K562 (cell line): ENCODE data around the gene PIK3R5. TPM values are rescaled to one million over a fixed set of nuclear protein-coding genes. Genes with fewer than 3 reads are reported as not detected.

ENCODE experiments used
- ATAC-seq: fragments of 200-7000 bp; cut with Tn5 transposase; 3 replicates; pipeline ENCODE4 v1.9.1; 2020; ENCODE audit warnings: moderate library complexity
- BruUV-seq: library from RNA; stranded (reverse); fragments of 400-500 nt; replicated peaks from 2 replicates; lab custom pipeline; 2021; lab: Mats Ljungman, UMichigan
- CTCF ChIA-PET: fragments of 300-600 bp; formaldehyde crosslinking; extraction: SDS; loops from one replicate; lab custom pipeline; 2021; ENCODE audit warnings: low intra/inter-chr PET ratio; lab: Yijun Ruan, JAX
- POLR2A ChIA-PET: fragments of 300-600, 350-650 bp; sonication (Branson Sonifier 250); formaldehyde crosslinking; extraction: SDS; loops from one replicate; lab custom pipeline; 2021; ENCODE audit warnings: antibody characterized with exemption, inconsistent platforms; lab: Yijun Ruan, JAX
- DNase-seq, 4 experiments: peaks; one replicate each; pipeline versions ENCODE4 v3.0.0 to v3.0.0-alpha.2; 2011 to 2018; ENCODE audit warnings: low spot score in 3 of 4, mixed read lengths in 3 of 4; ENCODE audit errors: extremely low read depth in 1 of 4
- FAIRE-seq: peaks from 2 replicates; lab custom pipeline; 2011; peaks lifted over from hg19 to GRCh38; lab: Jason Lieb, UNC
- H2AFZ ChIP-seq: 2 replicates; pipeline ENCODE4 v1.6.0; 2011; ENCODE audit warnings: low read depth, low read length, control low read depth, inconsistent platforms
- H3K27ac ChIP-seq: fragments of 200-600 bp; 3 replicates; pipeline ENCODE4 v1.8.0; 2011; ENCODE audit warnings: low read depth, mild to moderate bottlenecking, control low read depth, inconsistent platforms, low read length, moderate library complexity, mixed read lengths; ENCODE audit errors: extremely low read depth
- H3K27me3 ChIP-seq, 2 experiments: fragments of 300-600 bp in 1 of 2; 2 replicates in 1 of 2; 3 replicates in 1 of 2; pipeline versions ENCODE4 v1.6.0 to v1.8.0; 2011; ENCODE audit warnings: inconsistent platforms in 2 of 2, low read length in 2 of 2, mild to moderate bottlenecking in 1 of 2, mixed read lengths in 1 of 2, moderate library complexity in 1 of 2; ENCODE audit not compliant: control insufficient read depth in 2 of 2, insufficient read depth in 2 of 2
- H3K36me3 ChIP-seq: fragments of 300-600 bp; 3 replicates; pipeline ENCODE4 v1.8.0; 2011; ENCODE audit warnings: mild to moderate bottlenecking, low read length, inconsistent platforms; ENCODE audit not compliant: control insufficient read depth, insufficient read depth
- H3K4me1 ChIP-seq, 2 experiments: fragments of 200-600 bp in 1 of 2; replicated peaks in 1 of 2; 2 replicates in 1 of 2; 3 replicates in 1 of 2; pipeline versions ENCODE4 v1.5.1 to v1.8.0; 2011; ENCODE audit warnings: inconsistent platforms in 2 of 2, low read length in 2 of 2, mild to moderate bottlenecking in 1 of 2, mixed read lengths in 1 of 2, moderate library complexity in 1 of 2; ENCODE audit not compliant: control insufficient read depth in 2 of 2, insufficient read depth in 2 of 2
- H3K4me2 ChIP-seq: 2 replicates; pipeline ENCODE4 v1.6.1; 2011; ENCODE audit warnings: low read length, control low read depth, inconsistent platforms, mixed read lengths; ENCODE audit not compliant: insufficient read depth
- H3K4me3 ChIP-seq: fragments of 200-600 bp; sonication (generic), shearing (Covaris generic); 2 replicates; pipeline ENCODE4 v1.5.1; 2016; ENCODE audit warnings: control low read depth, inconsistent platforms
- H3K79me2 ChIP-seq: fragments of 200-600 bp; 3 replicates; pipeline ENCODE4 v1.8.0; 2011; ENCODE audit warnings: low read length, inconsistent platforms; ENCODE audit not compliant: control insufficient read depth, insufficient read depth
- H3K9ac ChIP-seq, 2 experiments: 2 replicates each; pipeline versions ENCODE4 v1.6.0 to v1.6.1; 2011; ENCODE audit warnings: low read depth in 2 of 2, low read length in 2 of 2, control low read depth in 1 of 2, inconsistent platforms in 1 of 2, mild to moderate bottlenecking in 1 of 2, mixed read lengths in 1 of 2; ENCODE audit not compliant: insufficient read depth in 1 of 2
- H3K9me1 ChIP-seq: one replicate; pipeline ENCODE4 v1.6.0; 2011; ENCODE audit warnings: inconsistent platforms, mild to moderate bottlenecking, low read length, moderate library complexity; ENCODE audit not compliant: control insufficient read depth, insufficient read depth
- H3K9me3 ChIP-seq: replicated peaks from 2 replicates; pipeline ENCODE4 v1.5.1; 2011; ENCODE audit warnings: low read depth, low read length, inconsistent platforms; ENCODE audit not compliant: control insufficient read depth, insufficient read depth
- H4K20me1 ChIP-seq: replicated peaks from 2 replicates; pipeline ENCODE4 v1.6.1; 2011; ENCODE audit warnings: low read length, inconsistent platforms, mixed read lengths; ENCODE audit not compliant: control insufficient read depth, insufficient read depth
- CBX5 ChIP-seq: IDR thresholded peaks from 2 replicates; pipeline ENCODE4 v1.6.1; 2014; ENCODE audit warnings: low read depth, borderline replicate concordance
- DMBX1 ChIP-seq: fragments of 250-450 bp; sonication (Bioruptor Pico); IDR thresholded peaks from 2 replicates; pipeline ENCODE4 v1.8.0; 2022; ENCODE audit warnings: inconsistent platforms, mild to moderate bottlenecking, moderate library complexity, borderline replicate concordance
- EGR1 ChIP-seq: fragments of 450-650 bp; conservative IDR thresholded peaks from 2 replicates; pipeline ENCODE4 v1.6.1; 2017; ENCODE audit warnings: mild to moderate bottlenecking
- LCOR ChIP-seq: sonication (generic); formaldehyde crosslinking; IDR thresholded peaks from 2 replicates; pipeline ENCODE4 v1.8.0; 2022; ENCODE audit warnings: mild to moderate bottlenecking, missing genetic modification reagents
- MXI1 ChIP-seq: IDR thresholded peaks from 2 replicates; pipeline ENCODE4 v1.6.1; 2011; ENCODE audit warnings: low read depth, mild to moderate bottlenecking, improper control_type of control experiment, low read length
- NELFE ChIP-seq: IDR thresholded peaks from 2 replicates; pipeline ENCODE4 v1.6.1; 2011; ENCODE audit warnings: mild to moderate bottlenecking; ENCODE audit not compliant: insufficient read depth, insufficient read length
- SNIP1 ChIP-seq: fragments of 450-650 bp; IDR thresholded peaks from 2 replicates; pipeline ENCODE4 v1.7.1; 2017; ENCODE audit warnings: low read depth, mild to moderate bottlenecking
- TFAM ChIP-seq: fragments of 250-450 bp; sonication (Bioruptor Pico); conservative IDR thresholded peaks from 2 replicates; pipeline ENCODE4 v1.5.0; 2021; ENCODE audit warnings: mild to moderate bottlenecking, moderate library complexity
- ZFX ChIP-seq: sonication (generic); formaldehyde crosslinking; IDR thresholded peaks from 2 replicates; pipeline ENCODE4 v1.8.0; 2022; ENCODE audit warnings: mild to moderate bottlenecking, missing genetic modification reagents, moderate library complexity
- WGBS: fragments of 100-300 bp; shearing (Covaris generic); methylation state at CpG from one replicate; pipeline ENCODE4 v1.1.6; 2016; ENCODE audit warnings: low coverage, mixed read lengths; ENCODE audit not compliant: insufficient coverage; ENCODE audit errors: missing lambda C conversion rate; 5-methylcytosine and 5-hydroxymethylcytosine counted together
- in situ Hi-C: fragments of 300-500 bp; cut with MboI; formaldehyde crosslinking; loops from 4 replicates; pipeline ENCODE4 v1.15.0; 2018; ENCODE audit warnings: inconsistent platforms, mixed read lengths
- intact Hi-C: fragments of 100-400 bp; cut with micrococcal nuclease; formaldehyde crosslinking; loops from 2 replicates; pipeline ENCODE4 v1.14.2; 2022
- polyA plus RNA-seq, 8 experiments: library from polyadenylated mRNA; depleted of rRNA in 4 of 8; stranded (reverse) in 5 of 8; unstranded in 3 of 8; fragments of >200 nt; fragmentation: Nextera tagmentation in 2 of 8; fragmentation: Illumina TruSeq in 1 of 8; extraction: Ambion mirVana in 2 of 8; extraction: Trizol in 1 of 8; gene quantifications; 2 replicates each; pipeline versions ENCODE4 v1.2.1 to v1.2.3, GENCODE V29; 2011 to 2014; ENCODE audit warnings: inconsistent platforms in 1 of 8, missing spikeins in 1 of 8
- total RNA-seq, 7 experiments: library from RNA; depleted of rRNA in 6 of 7; stranded (reverse); fragments of >200 nt in 6 of 7; fragmentation: Illumina TruSeq in 2 of 7; extraction: Trizol in 2 of 7; gene quantifications; 2 replicates each; pipeline versions ENCODE4 v1.2.1 to v1.2.3, GENCODE V29; 2011 to 2021; ENCODE audit warnings: low replicate concordance in 1 of 7
- TF ChIP-seq, protein P1 (sequence below): fragments of 450-650 bp; formaldehyde crosslinking; IDR thresholded peaks from 2 replicates; pipeline ENCODE4 v1.4.0; 2020; ENCODE audit warnings: mild to moderate bottlenecking
- TF ChIP-seq, protein P2 (sequence below): sonication (generic); formaldehyde crosslinking; IDR thresholded peaks from 2 replicates; pipeline ENCODE4 v1.8.0; 2022; ENCODE audit warnings: missing genetic modification reagents, mild to moderate bottlenecking, moderate library complexity, borderline replicate concordance
- TF ChIP-seq, protein P3 (sequence below): sonication (generic); formaldehyde crosslinking; IDR thresholded peaks from 2 replicates; pipeline ENCODE4 v1.8.0; 2022; ENCODE audit warnings: mild to moderate bottlenecking, missing genetic modification reagents

Gene PIK3R5
- total and polyA plus RNA-seq, 9 of the 15 experiments (the other 6 are each of a cell fraction or from before 2014, with no cell fraction given), result 0.01 to 0.38 TPM; not detected in 7

DNA sequence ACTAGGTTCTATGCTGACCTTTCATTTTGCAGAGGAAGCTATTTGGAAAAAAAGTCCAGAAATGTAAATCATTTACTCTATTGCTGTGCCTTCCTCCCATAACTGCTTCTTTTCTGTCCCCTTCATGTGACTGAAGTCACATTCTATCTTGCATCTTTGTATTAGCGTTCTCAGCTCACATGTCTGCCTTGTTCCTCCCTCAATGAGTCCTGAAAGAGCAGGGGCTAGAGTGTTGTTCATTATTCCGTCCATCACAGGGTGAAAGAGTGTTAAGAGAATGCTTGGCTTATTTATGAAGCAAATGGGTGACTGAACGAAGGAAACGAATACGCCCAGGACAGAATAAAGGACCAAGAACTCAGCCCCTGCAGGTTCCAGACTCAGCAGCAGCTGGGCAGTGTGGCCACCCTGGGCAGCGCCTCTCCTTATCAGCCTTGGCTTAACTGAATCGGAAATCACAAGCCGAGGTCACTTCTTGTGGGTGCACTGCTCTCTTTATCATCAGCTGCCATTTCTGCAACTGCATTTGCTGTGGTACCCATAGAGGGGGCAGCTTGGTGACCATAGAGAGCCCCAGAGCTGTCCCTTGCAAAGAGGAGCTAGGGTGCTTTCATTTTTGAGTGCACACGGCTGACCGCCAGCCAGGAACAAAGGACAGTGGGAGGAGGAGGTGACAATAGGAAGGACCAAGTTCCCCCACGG, 96.2 kb downstream of the PIK3R5 start:
- no peaks in the 10 kb centered on the region for H4K20me1 ChIP-seq
- DNase-seq (no peak), FAIRE-seq (no peak), ATAC-seq (no peak)
- intact Hi-C loops, result no loop called here
- no peaks in the 10 kb centered on the region for H3K4me1 ChIP-seq
- H3K4me2 ChIP-seq, result no peak overlapping the region
- H3K9me3 ChIP-seq, result no peaks in the 10 kb centered on the region
- H3K9ac ChIP-seq, result no peak overlapping the region
- no peak overlapping the region for H3K4me3 ChIP-seq
- in situ Hi-C loops, result no loop called here
- no peaks in the 10 kb centered on the region for H3K9me1 ChIP-seq
- POLR2A ChIA-PET, result interaction anchor here (0.5 kb wide), 1 partner anchor 30 kb away, joined by 3 read pairs; no protein-coding TSS in a partner anchor
- TF ChIP-seq NELFE, result no peak
- no peak for TF ChIP-seq DMBX1 (CRISPR knock-in tag)
- no peak for TF ChIP-seq CBX5
- TF ChIP-seq, protein P1, sequence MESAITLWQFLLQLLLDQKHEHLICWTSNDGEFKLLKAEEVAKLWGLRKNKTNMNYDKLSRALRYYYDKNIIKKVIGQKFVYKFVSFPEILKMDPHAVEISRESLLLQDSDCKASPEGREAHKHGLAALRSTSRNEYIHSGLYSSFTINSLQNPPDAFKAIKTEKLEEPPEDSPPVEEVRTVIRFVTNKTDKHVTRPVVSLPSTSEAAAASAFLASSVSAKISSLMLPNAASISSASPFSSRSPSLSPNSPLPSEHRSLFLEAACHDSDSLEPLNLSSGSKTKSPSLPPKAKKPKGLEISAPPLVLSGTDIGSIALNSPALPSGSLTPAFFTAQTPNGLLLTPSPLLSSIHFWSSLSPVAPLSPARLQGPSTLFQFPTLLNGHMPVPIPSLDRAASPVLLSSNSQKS, result no peak
- TF ChIP-seq TFAM, result no peak
- TF ChIP-seq, protein P2, sequence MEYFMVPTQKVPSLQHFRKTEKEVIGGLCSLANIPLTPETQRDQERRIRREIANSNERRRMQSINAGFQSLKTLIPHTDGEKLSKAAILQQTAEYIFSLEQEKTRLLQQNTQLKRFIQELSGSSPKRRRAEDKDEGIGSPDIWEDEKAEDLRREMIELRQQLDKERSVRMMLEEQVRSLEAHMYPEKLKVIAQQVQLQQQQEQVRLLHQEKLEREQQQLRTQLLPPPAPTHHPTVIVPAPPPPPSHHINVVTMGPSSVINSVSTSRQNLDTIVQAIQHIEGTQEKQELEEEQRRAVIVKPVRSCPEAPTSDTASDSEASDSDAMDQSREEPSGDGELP, result no peak
- TF ChIP-seq EGR1, result no peak
- TF ChIP-seq ZFX (CRISPR knock-in tag), result no peak
- TF ChIP-seq SNIP1, result no peak
- TF ChIP-seq, protein P3, sequence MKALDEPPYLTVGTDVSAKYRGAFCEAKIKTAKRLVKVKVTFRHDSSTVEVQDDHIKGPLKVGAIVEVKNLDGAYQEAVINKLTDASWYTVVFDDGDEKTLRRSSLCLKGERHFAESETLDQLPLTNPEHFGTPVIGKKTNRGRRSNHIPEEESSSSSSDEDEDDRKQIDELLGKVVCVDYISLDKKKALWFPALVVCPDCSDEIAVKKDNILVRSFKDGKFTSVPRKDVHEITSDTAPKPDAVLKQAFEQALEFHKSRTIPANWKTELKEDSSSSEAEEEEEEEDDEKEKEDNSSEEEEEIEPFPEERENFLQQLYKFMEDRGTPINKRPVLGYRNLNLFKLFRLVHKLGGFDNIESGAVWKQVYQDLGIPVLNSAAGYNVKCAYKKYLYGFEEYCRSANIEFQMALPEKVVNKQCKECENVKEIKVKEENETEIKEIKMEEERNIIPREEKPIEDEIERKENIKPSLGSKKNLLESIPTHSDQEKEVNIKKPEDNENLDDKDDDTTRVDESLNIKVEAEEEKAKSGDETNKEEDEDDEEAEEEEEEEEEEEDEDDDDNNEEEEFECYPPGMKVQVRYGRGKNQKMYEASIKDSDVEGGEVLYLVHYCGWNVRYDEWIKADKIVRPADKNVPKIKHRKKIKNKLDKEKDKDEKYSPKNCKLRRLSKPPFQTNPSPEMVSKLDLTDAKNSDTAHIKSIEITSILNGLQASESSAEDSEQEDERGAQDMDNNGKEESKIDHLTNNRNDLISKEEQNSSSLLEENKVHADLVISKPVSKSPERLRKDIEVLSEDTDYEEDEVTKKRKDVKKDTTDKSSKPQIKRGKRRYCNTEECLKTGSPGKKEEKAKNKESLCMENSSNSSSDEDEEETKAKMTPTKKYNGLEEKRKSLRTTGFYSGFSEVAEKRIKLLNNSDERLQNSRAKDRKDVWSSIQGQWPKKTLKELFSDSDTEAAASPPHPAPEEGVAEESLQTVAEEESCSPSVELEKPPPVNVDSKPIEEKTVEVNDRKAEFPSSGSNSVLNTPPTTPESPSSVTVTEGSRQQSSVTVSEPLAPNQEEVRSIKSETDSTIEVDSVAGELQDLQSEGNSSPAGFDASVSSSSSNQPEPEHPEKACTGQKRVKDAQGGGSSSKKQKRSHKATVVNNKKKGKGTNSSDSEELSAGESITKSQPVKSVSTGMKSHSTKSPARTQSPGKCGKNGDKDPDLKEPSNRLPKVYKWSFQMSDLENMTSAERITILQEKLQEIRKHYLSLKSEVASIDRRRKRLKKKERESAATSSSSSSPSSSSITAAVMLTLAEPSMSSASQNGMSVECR, result no peak
- no peak for TF ChIP-seq LCOR (CRISPR knock-in tag)
- TF ChIP-seq MXI1, result no peak
- peaks cover 0 to 30% of the 10 kb centered on the region in 2 experiments; a peak in 2 of 5 replicates for H3K27me3 ChIP-seq
- no peak overlapping the region for H3K27ac ChIP-seq
- BruUV-seq, result no TSS peak
- no peaks in the 10 kb centered on the region for H3K79me2 ChIP-seq
- WGBS, result 0% methylated on average over 9 of the region's 11 CpGs
- no peak overlapping the region for H2AFZ ChIP-seq
- no peaks in the 10 kb centered on the region for H3K36me3 ChIP-seq
- CTCF ChIA-PET, result no interaction called here
